GM23338 (cell line): ENCODE data around the gene CALCOCO1. TPM values are rescaled to one million over a fixed set of nuclear protein-coding genes. Genes with fewer than 3 reads are reported as not detected.

Source experiments
- ATAC-seq: fragments of 200-7000 bp; cut with Tn5 transposase; 3 replicates; pipeline ENCODE4 v1.9.1; 2020
- DNase-seq: peaks from one replicate; pipeline ENCODE4 v3.0.0-alpha.2; 2015; ENCODE audit warnings: low spot score
- H2AFZ ChIP-seq: fragments of 200-600 bp; sonication (generic); 2 replicates; pipeline ENCODE4 v1.8.0; 2016; ENCODE audit warnings: antibody characterized with exemption, mild to moderate bottlenecking, moderate library complexity
- H3F3A ChIP-seq: fragments of 200-600 bp; sonication (generic); replicated peaks from 2 replicates; pipeline ENCODE4 v1.8.0; 2017; ENCODE audit warnings: antibody characterized with exemption, mixed run types, low read depth
- H3K27ac ChIP-seq: fragments of 200-600 bp; sonication (generic); 2 replicates; pipeline ENCODE4 v1.6.1; 2016; ENCODE audit warnings: low read depth
- H3K27me3 ChIP-seq: fragments of 200-600 bp; sonication (generic); 2 replicates; pipeline ENCODE4 v1.8.0; 2016; ENCODE audit warnings: mild to moderate bottlenecking, mixed run types, moderate library complexity; ENCODE audit not compliant: insufficient read depth
- H3K36me3 ChIP-seq: fragments of 200-600 bp; sonication (generic); 2 replicates; pipeline ENCODE4 v1.8.0; 2016; ENCODE audit warnings: mild to moderate bottlenecking; ENCODE audit not compliant: insufficient read depth
- H3K4me1 ChIP-seq: fragments of 200-600 bp; sonication (generic); 2 replicates; pipeline ENCODE4 v1.8.0; 2016; ENCODE audit warnings: mild to moderate bottlenecking, moderate library complexity; ENCODE audit not compliant: insufficient read depth
- H3K4me2 ChIP-seq: fragments of 200-600 bp; sonication (generic); 2 replicates; pipeline ENCODE4 v1.7.1; 2017; ENCODE audit warnings: mixed run types
- H3K4me3 ChIP-seq: fragments of 200-600 bp; sonication (generic); 2 replicates; pipeline ENCODE4 v1.6.1; 2016; ENCODE audit warnings: mixed run types
- H3K79me2 ChIP-seq: fragments of 200-600 bp; sonication (generic); replicated peaks from 2 replicates; pipeline ENCODE4 v1.8.0; 2017; ENCODE audit warnings: mild to moderate bottlenecking; ENCODE audit not compliant: insufficient read depth
- H3K9me2 ChIP-seq: fragments of 200-600 bp; sonication (generic); 2 replicates; pipeline ENCODE4 v1.8.0; 2017; ENCODE audit not compliant: insufficient read depth
- H4K20me1 ChIP-seq: fragments of 200-600 bp; sonication (generic); replicated peaks from 2 replicates; pipeline ENCODE4 v1.8.0; 2017; ENCODE audit warnings: mild to moderate bottlenecking; ENCODE audit not compliant: insufficient read depth
- H3K27ac Mint-ChIP-seq: 2 replicates; pipeline ENCODE4 v1.8.0; 2020; ENCODE audit warnings: inconsistent platforms, mild to moderate bottlenecking, moderate library complexity, mixed read lengths
- H3K27me3 Mint-ChIP-seq: 3 replicates; pipeline ENCODE4 v1.8.0; 2022; ENCODE audit warnings: low read depth, mild to moderate bottlenecking, moderate library complexity, mixed read lengths, inconsistent platforms; ENCODE audit not compliant: insufficient read depth, poor library complexity
- H3K36me3 Mint-ChIP-seq: 3 replicates; pipeline ENCODE4 v1.8.0; 2021; ENCODE audit warnings: low read depth, mild to moderate bottlenecking, inconsistent platforms, moderate library complexity, mixed read lengths
- H3K4me1 Mint-ChIP-seq: 3 replicates; pipeline ENCODE4 v1.8.0; 2020; ENCODE audit warnings: mild to moderate bottlenecking, inconsistent platforms, mixed read lengths
- H3K4me3 Mint-ChIP-seq: 3 replicates; pipeline ENCODE4 v1.8.0; 2021; ENCODE audit warnings: moderate library complexity, mild to moderate bottlenecking, inconsistent platforms, mixed read lengths
- H3K9me3 Mint-ChIP-seq: 3 replicates; pipeline ENCODE4 v1.8.0; 2020; ENCODE audit warnings: moderate library complexity, mild to moderate bottlenecking, inconsistent platforms, mixed read lengths
- CREB1 ChIP-seq: fragments of 250-450 bp; sonication (Bioruptor Pico); IDR thresholded peaks from 2 replicates; pipeline ENCODE4 v1.5.0; 2020; ENCODE audit warnings: low read depth, mild to moderate bottlenecking, moderate library complexity
- EZH2 ChIP-seq: fragments of 200-600 bp; sonication (generic); IDR thresholded peaks from one replicate; pipeline ENCODE4 v1.8.0; 2017; ENCODE audit warnings: antibody characterized with exemption, mild to moderate bottlenecking, low read depth; ENCODE audit not compliant: unreplicated experiment
- EZH2phosphoT487 ChIP-seq: fragments of 200-600 bp; sonication (generic); IDR thresholded peaks from one replicate; pipeline ENCODE4 v1.8.1; 2018; ENCODE audit warnings: antibody characterized with exemption; ENCODE audit not compliant: unreplicated experiment
- JUNB ChIP-seq: IDR thresholded peaks from one replicate; pipeline ENCODE4 v1.6.1; 2016; ENCODE audit warnings: antibody characterized with exemption; ENCODE audit not compliant: unreplicated experiment
- NANOG ChIP-seq: IDR thresholded peaks from 2 replicates; pipeline ENCODE4 v1.6.1; 2016; ENCODE audit warnings: antibody characterized with exemption, borderline replicate concordance
- POLR2AphosphoS5 ChIP-seq: IDR thresholded peaks from 2 replicates; pipeline ENCODE4 v1.6.1; 2016; ENCODE audit warnings: antibody characterized with exemption, low read depth
- REST ChIP-seq: IDR thresholded peaks from one replicate; pipeline ENCODE4 v1.6.1; 2018; ENCODE audit warnings: antibody characterized with exemption; ENCODE audit not compliant: unreplicated experiment
- STAT1 ChIP-seq: IDR thresholded peaks from one replicate; pipeline ENCODE4 v1.6.1; 2016; ENCODE audit warnings: antibody characterized with exemption; ENCODE audit not compliant: unreplicated experiment
- ZNF114 ChIP-seq: fragments of 250-450 bp; sonication (Bioruptor Pico); IDR thresholded peaks from 2 replicates; pipeline ENCODE4 v1.5.0; 2020; ENCODE audit warnings: mild to moderate bottlenecking, moderate library complexity
- ZNF331 ChIP-seq: fragments of 250-450 bp; sonication (Bioruptor Pico); IDR thresholded peaks from 2 replicates; pipeline ENCODE4 v1.5.0; 2020; ENCODE audit warnings: low read depth, mild to moderate bottlenecking, moderate library complexity
- ZNF462 ChIP-seq: fragments of 250-450 bp; sonication (Bioruptor Pico); IDR thresholded peaks from 2 replicates; pipeline ENCODE4 v1.5.0; 2020; ENCODE audit warnings: mild to moderate bottlenecking, moderate library complexity
- polyA plus RNA-seq: library from polyadenylated mRNA; unstranded; fragments of >200 nt; fragmentation: Nextera tagmentation; extraction: Ambion mirVana; gene quantifications from 2 replicates; pipeline ENCODE4 v1.2.1, GENCODE V29; 2016
- total RNA-seq: library from RNA; depleted of rRNA; stranded (reverse); fragments of >200 nt; shearing (Covaris generic); gene quantifications from 2 replicates; pipeline ENCODE4 v1.2.3, GENCODE V29; 2014
- TF ChIP-seq, protein P1 (sequence below), 2 experiments: fragments of 200-600 bp in 1 of 2; sonication (generic) in 1 of 2; conservative IDR thresholded peaks; 2 replicates each; pipeline versions ENCODE4 v1.5.1 to v1.6.1; 2016 to 2017; ENCODE audit warnings: antibody characterized with exemption in 2 of 2, low read depth in 2 of 2, mild to moderate bottlenecking in 2 of 2, moderate library complexity in 1 of 2
- TF ChIP-seq, protein P2 (sequence below): IDR thresholded peaks from 2 replicates; pipeline ENCODE4 v1.6.1; 2016; ENCODE audit warnings: antibody characterized with exemption

The CALCOCO1 gene
- total and polyA plus RNA-seq, 2 experiments from 2014 or later, result 6.5 to 20.4 TPM

DNA sequence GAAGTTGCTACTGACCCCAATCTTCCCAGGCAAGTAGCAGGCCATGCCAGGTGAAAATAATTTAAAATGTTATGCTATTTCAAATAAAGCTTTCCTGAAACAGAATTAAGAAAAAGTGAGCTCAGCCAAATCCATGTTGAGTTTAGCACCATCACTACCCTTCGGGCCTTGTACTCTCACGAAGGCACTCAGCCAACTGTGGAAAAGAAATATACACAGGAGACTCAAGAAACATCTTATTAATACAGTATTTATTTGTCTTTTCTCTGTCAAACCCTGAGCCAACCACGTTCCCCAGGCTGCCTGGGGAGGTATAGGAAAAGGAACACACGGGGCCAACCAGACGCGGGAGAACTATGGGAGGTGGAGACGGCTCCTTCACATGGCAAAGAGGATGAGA is 62.3 kb downstream of the CALCOCO1 start:
- no peaks in the 10 kb centered on the region for H3K9me3 Mint-ChIP-seq
- TF ChIP-seq ZNF331 (no peak), EZH2phosphoT487 (no peak), JUNB (no peak), STAT1 (no peak), ZNF462 (CRISPR knock-in tag) (no peak), ZNF114 (CRISPR knock-in tag) (no peak), REST (no peak), NANOG (no peak), CREB1 (no peak), POLR2AphosphoS5 (no peak), EZH2 (no peak)
- TF ChIP-seq, protein P1, sequence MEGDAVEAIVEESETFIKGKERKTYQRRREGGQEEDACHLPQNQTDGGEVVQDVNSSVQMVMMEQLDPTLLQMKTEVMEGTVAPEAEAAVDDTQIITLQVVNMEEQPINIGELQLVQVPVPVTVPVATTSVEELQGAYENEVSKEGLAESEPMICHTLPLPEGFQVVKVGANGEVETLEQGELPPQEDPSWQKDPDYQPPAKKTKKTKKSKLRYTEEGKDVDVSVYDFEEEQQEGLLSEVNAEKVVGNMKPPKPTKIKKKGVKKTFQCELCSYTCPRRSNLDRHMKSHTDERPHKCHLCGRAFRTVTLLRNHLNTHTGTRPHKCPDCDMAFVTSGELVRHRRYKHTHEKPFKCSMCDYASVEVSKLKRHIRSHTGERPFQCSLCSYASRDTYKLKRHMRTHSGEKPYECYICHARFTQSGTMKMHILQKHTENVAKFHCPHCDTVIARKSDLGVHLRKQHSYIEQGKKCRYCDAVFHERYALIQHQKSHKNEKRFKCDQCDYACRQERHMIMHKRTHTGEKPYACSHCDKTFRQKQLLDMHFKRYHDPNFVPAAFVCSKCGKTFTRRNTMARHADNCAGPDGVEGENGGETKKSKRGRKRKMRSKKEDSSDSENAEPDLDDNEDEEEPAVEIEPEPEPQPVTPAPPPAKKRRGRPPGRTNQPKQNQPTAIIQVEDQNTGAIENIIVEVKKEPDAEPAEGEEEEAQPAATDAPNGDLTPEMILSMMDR (conservative IDR thresholded peaks at IDR 0.05; ENCODE audit: low read depth in 2 of 2), result no peak
- TF ChIP-seq, protein P2, sequence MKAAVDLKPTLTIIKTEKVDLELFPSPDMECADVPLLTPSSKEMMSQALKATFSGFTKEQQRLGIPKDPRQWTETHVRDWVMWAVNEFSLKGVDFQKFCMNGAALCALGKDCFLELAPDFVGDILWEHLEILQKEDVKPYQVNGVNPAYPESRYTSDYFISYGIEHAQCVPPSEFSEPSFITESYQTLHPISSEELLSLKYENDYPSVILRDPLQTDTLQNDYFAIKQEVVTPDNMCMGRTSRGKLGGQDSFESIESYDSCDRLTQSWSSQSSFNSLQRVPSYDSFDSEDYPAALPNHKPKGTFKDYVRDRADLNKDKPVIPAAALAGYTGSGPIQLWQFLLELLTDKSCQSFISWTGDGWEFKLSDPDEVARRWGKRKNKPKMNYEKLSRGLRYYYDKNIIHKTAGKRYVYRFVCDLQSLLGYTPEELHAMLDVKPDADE, result no peak
- no peaks in the 10 kb centered on the region for H3K79me2 ChIP-seq
- no peaks in the 10 kb centered on the region for H3K9me2 ChIP-seq
- H3K4me3 ChIP-seq, result no peak overlapping the region
- no peak for DNase-seq
- H3K27me3 ChIP-seq, result no peaks in the 10 kb centered on the region
- H3F3A ChIP-seq, result peaks cover 20% of the 10 kb centered on the region
- H3K36me3 Mint-ChIP-seq, result peaks cover 71% of the 10 kb centered on the region
- no peak overlapping the region for H3K27ac Mint-ChIP-seq
- H4K20me1 ChIP-seq, result no peaks in the 10 kb centered on the region; the same call in none of the 2 replicates
- H3K27me3 Mint-ChIP-seq, result peaks cover 10% of the 10 kb centered on the region
- peaks cover 3% of the 10 kb centered on the region; the same call in 2 of the 3 replicates for H3K4me1 Mint-ChIP-seq
- no peak overlapping the region for H2AFZ ChIP-seq
- no peak overlapping the region for H3K4me3 Mint-ChIP-seq
- H3K4me2 ChIP-seq, result no peak overlapping the region
- H3K27ac ChIP-seq, result no peak overlapping the region
- no peak for ATAC-seq
- H3K36me3 ChIP-seq, result peaks cover 50% of the 10 kb centered on the region
- no peaks in the 10 kb centered on the region for H3K4me1 ChIP-seq
